SK-N-SH treated with all-trans-retinoic acid at 6 μM for 48 hours (cell line): Measurements from ENCODE around the gene TRPM2.

Source experiments
- ATAC-seq: fragments of 200-7000 bp; cut with Tn5 transposase; 3 replicates; pipeline ENCODE4 v1.9.1; 2020; ENCODE audit warnings: mild to moderate bottlenecking, moderate library complexity
- ARNTL ChIP-seq: fragments of 450-650 bp; formaldehyde crosslinking; IDR thresholded peaks from 2 replicates; pipeline ENCODE4 v1.5.0; 2020; ENCODE audit warnings: low read depth, mild to moderate bottlenecking, moderate library complexity, borderline replicate concordance
- BACH2 ChIP-seq: fragments of 250-450 bp; sonication (Bioruptor Pico); IDR thresholded peaks from 2 replicates; pipeline ENCODE4 v1.9.0; 2021; ENCODE audit warnings: mild to moderate bottlenecking, borderline replicate concordance
- CREB5 ChIP-seq: fragments of 250-450 bp; sonication (Bioruptor Pico); IDR thresholded peaks from 2 replicates; pipeline ENCODE4 v1.5.1; 2020; ENCODE audit warnings: low read depth, mild to moderate bottlenecking, moderate library complexity
- CSDC2 ChIP-seq: fragments of 250-450 bp; sonication (Bioruptor Pico); IDR thresholded peaks from 2 replicates; pipeline ENCODE4 v1.5.0; 2020; ENCODE audit warnings: mild to moderate bottlenecking, moderate library complexity
- CSRNP3 ChIP-seq: fragments of 250-450 bp; sonication (Bioruptor Pico); IDR thresholded peaks from 2 replicates; pipeline ENCODE4 v1.5.1; 2021; ENCODE audit warnings: mild to moderate bottlenecking, moderate library complexity
- GLIS3 ChIP-seq: fragments of 250-450 bp; sonication (Bioruptor Pico); IDR thresholded peaks from 2 replicates; pipeline ENCODE4 v1.5.0; 2020; ENCODE audit warnings: mild to moderate bottlenecking, moderate library complexity
- ISL1 ChIP-seq: fragments of 250-450 bp; sonication (Bioruptor Pico); IDR thresholded peaks from 2 replicates; pipeline ENCODE4 v2.1.2; 2022; ENCODE audit warnings: mild to moderate bottlenecking, moderate library complexity
- OSR1 ChIP-seq: fragments of 250-450 bp; sonication (Bioruptor Pico); IDR thresholded peaks from 2 replicates; pipeline ENCODE4 v1.8.0; 2022; ENCODE audit warnings: moderate library complexity, mild to moderate bottlenecking, inconsistent platforms
- PATZ1 ChIP-seq: fragments of 250-450 bp; sonication (Bioruptor Pico); IDR thresholded peaks from 2 replicates; pipeline ENCODE4 v1.8.0; 2020; ENCODE audit warnings: mild to moderate bottlenecking, moderate library complexity, borderline replicate concordance
- POU6F1 ChIP-seq: fragments of 250-450 bp; sonication (Bioruptor Pico); IDR thresholded peaks from 2 replicates; pipeline ENCODE4 v1.8.0; 2021; ENCODE audit warnings: low read depth, mild to moderate bottlenecking, moderate library complexity, borderline replicate concordance
- PPARA ChIP-seq: fragments of 250-450 bp; sonication (Bioruptor Pico); IDR thresholded peaks from 2 replicates; pipeline ENCODE4 v1.5.0; 2020; ENCODE audit warnings: mild to moderate bottlenecking, borderline replicate concordance
- RARB ChIP-seq: fragments of 250-450 bp; sonication (Bioruptor Pico); IDR thresholded peaks from 2 replicates; pipeline ENCODE4 v1.8.0; 2021; ENCODE audit warnings: mild to moderate bottlenecking, moderate library complexity
- SNAI2 ChIP-seq: fragments of 250-450 bp; sonication (Bioruptor Pico); IDR thresholded peaks from 2 replicates; pipeline ENCODE4 v1.5.0; 2020; ENCODE audit warnings: mild to moderate bottlenecking, moderate library complexity
- TCF4 ChIP-seq: fragments of 250-450 bp; sonication (Bioruptor Pico); IDR thresholded peaks from 2 replicates; pipeline ENCODE4 v1.8.0; 2021; ENCODE audit warnings: mild to moderate bottlenecking, moderate library complexity, borderline replicate concordance
- TSHZ2 ChIP-seq: fragments of 250-450 bp; sonication (Bioruptor Pico); IDR thresholded peaks from 2 replicates; pipeline ENCODE4 v1.5.0; 2020; ENCODE audit warnings: mild to moderate bottlenecking, moderate library complexity
- ZC3H10 ChIP-seq: fragments of 250-450 bp; sonication (Bioruptor Pico); IDR thresholded peaks from 2 replicates; pipeline ENCODE4 v1.5.1; 2021; ENCODE audit warnings: mild to moderate bottlenecking, moderate library complexity
- ZFP3 ChIP-seq: fragments of 250-450 bp; sonication (Bioruptor Pico); IDR thresholded peaks from 2 replicates; pipeline ENCODE4 v1.5.0; 2020; ENCODE audit warnings: mild to moderate bottlenecking, moderate library complexity
- ZFP30 ChIP-seq: fragments of 450-650 bp; formaldehyde crosslinking; IDR thresholded peaks from 2 replicates; pipeline ENCODE4 v1.5.0; 2022; ENCODE audit warnings: mild to moderate bottlenecking, moderate library complexity
- ZNF565 ChIP-seq: fragments of 450-650 bp; formaldehyde crosslinking; conservative IDR thresholded peaks from 2 replicates; pipeline ENCODE4 v1.5.0; 2020; ENCODE audit warnings: low read depth, mild to moderate bottlenecking, moderate library complexity
- ZNF70 ChIP-seq: fragments of 450-650 bp; formaldehyde crosslinking; IDR thresholded peaks from 2 replicates; pipeline ENCODE4 v1.5.0; 2020; ENCODE audit warnings: mild to moderate bottlenecking, moderate library complexity
- ZNF8 ChIP-seq: fragments of 450-650 bp; formaldehyde crosslinking; IDR thresholded peaks from 2 replicates; pipeline ENCODE4 v1.5.0; 2020; ENCODE audit warnings: mild to moderate bottlenecking, moderate library complexity

TRPM2 gene

GRCh38 chr21:44486302-44486701 lies 132.9 kb downstream of the TRPM2 start (continued):
- TF ChIP-seq PPARA (CRISPR knock-in tag) (no peak), CSRNP3 (CRISPR knock-in tag) (no peak), CREB5 (CRISPR knock-in tag) (no peak), ZC3H10 (CRISPR knock-in tag) (no peak), CSDC2 (CRISPR knock-in tag) (no peak), ZFP3 (CRISPR knock-in tag) (no peak), ZFP30 (CRISPR knock-in tag) (no peak), SNAI2 (CRISPR knock-in tag) (no peak)

GRCh38 chr21:44487831-44488230 lies 134.4 kb downstream of the TRPM2 start:
- TF ChIP-seq ZFP30 (CRISPR knock-in tag) (no peak), PPARA (CRISPR knock-in tag) (no peak), BACH2 (CRISPR knock-in tag) (no peak), TCF4 (CRISPR knock-in tag) (no peak), ZNF565 (CRISPR knock-in tag) (no peak), OSR1 (CRISPR knock-in tag) (no peak), ARNTL (no peak), GLIS3 (CRISPR knock-in tag) (no peak), ISL1 (CRISPR knock-in tag) (no peak), ZNF70 (CRISPR knock-in tag) (no peak), ZFP3 (CRISPR knock-in tag) (no peak), ZNF8 (CRISPR knock-in tag) (no peak), CSRNP3 (CRISPR knock-in tag) (no peak), ZC3H10 (CRISPR knock-in tag) (no peak), SNAI2 (CRISPR knock-in tag) (no peak), TSHZ2 (CRISPR knock-in tag) (no peak), POU6F1 (no peak)
- no peak for ATAC-seq

- no peak for TF ChIP-seq TSHZ2 (CRISPR knock-in tag)
- no peak for TF ChIP-seq CSDC2 (CRISPR knock-in tag)
- no peak for TF ChIP-seq TCF4 (CRISPR knock-in tag)
- TF ChIP-seq ISL1 (CRISPR knock-in tag): no peak
- TF ChIP-seq PPARA (CRISPR knock-in tag): no peak
- TF ChIP-seq ZFP30 (CRISPR knock-in tag): no peak
- TF ChIP-seq SNAI2 (CRISPR knock-in tag): no peak
- TF ChIP-seq ZNF70 (CRISPR knock-in tag): no peak
- no peak for TF ChIP-seq POU6F1
- TF ChIP-seq ZNF8 (CRISPR knock-in tag): no peak
- TF ChIP-seq ARNTL: no peak
- TF ChIP-seq RARB (CRISPR knock-in tag): no peak
- no peak for TF ChIP-seq OSR1 (CRISPR knock-in tag)
- TF ChIP-seq GLIS3 (CRISPR knock-in tag): no peak
- no peak for TF ChIP-seq PATZ1 (CRISPR knock-in tag)
- no peak for TF ChIP-seq BACH2 (CRISPR knock-in tag)
- no peak for ATAC-seq
Observed at GRCh38 chr21:44489962-44490361, 136.5 kb downstream of the TRPM2 start.
